Stimulated activated CD8-positive, alpha-beta memory T cell treated with anti-CD3 and anti-CD28 coated beads, Interleukin-12 subunit alpha, Interleukin-12 subunit beta, amount 100 ng/mL, for 1 hour (primary cell): ENCODE results near the gene NRIP3.
"Not testable (repeated sequence)": the region's sequence is repeated elsewhere in the genome, so short reads cannot be mapped to it uniquely, and the experiment has no call there.

ENCODE experiments used
- DNase-seq: peaks from one replicate; pipeline ENCODE4 v3.0.0-alpha.2; 2020; ENCODE audit warnings: low read depth

The NRIP3 gene

GRCh38 chr11:9016916-9017642 is 13.3 kb upstream of the NRIP3 start:
- DNase-seq, result no peak

- no peak for DNase-seq
These were observed 11.9 kb upstream of the NRIP3 start for GRCh38 chr11:9015677-9016076.

- DNase-seq, result no peak
These were observed 11.0 kb upstream of the NRIP3 start for GRCh38 chr11:9014826-9015225.

GRCh38 chr11:9013373-9013772 is 9.6 kb upstream of the NRIP3 start:
- DNase-seq, result no peak

- DNase-seq, result not testable (repeated sequence)
These were observed 5.7 kb upstream of the NRIP3 start for GRCh38 chr11:9009538-9009937.

GRCh38 chr11:9008661-9009060 is 4.9 kb upstream of the NRIP3 start:
- DNase-seq, result no peak

- DNase-seq, result no peak
These were observed 4.3 kb upstream of the NRIP3 start for GRCh38 chr11:9008011-9008550.

GRCh38 chr11:9005087-9005486 is 1.3 kb upstream of the NRIP3 start:
- no peak for DNase-seq

- DNase-seq, result no peak
These were observed 554 bp upstream of the NRIP3 start for GRCh38 chr11:9004183-9004926.

- no peak for DNase-seq
These were observed 755 bp downstream of the NRIP3 start for GRCh38 chr11:9002920-9003572.

GRCh38 chr11:9001736-9002135 is 2.1 kb downstream of the NRIP3 start:
- no peak for DNase-seq

GRCh38 chr11:8998017-8998416 is 5.8 kb downstream of the NRIP3 start:
- no peak for DNase-seq

- DNase-seq, result no peak
These were observed 6.3 kb downstream of the NRIP3 start for GRCh38 chr11:8997451-8997850.

- DNase-seq, result no peak
These were observed 14.3 kb downstream of the NRIP3 start for GRCh38 chr11:8989453-8989852.

- no peak for DNase-seq
These were observed 15.2 kb downstream of the NRIP3 start for GRCh38 chr11:8988329-8989234.

- no peak for DNase-seq
These were observed 16.4 kb downstream of the NRIP3 start for GRCh38 chr11:8987446-8987845.

- DNase-seq, result not testable (repeated sequence)
These were observed 17.0 kb downstream of the NRIP3 start for GRCh38 chr11:8986772-8987171.

- no peak for DNase-seq
These were observed 18.3 kb downstream of the NRIP3 start for GRCh38 chr11:8985462-8985861.

- DNase-seq, result no peak
These were observed 20.2 kb downstream of the NRIP3 start for GRCh38 chr11:8983552-8983951.

GRCh38 chr11:8980485-8980884 is 23.3 kb downstream of the NRIP3 start:
- no peak for DNase-seq

GRCh38 chr11:8979365-8979764 is 24.4 kb downstream of the NRIP3 start:
- not testable (repeated sequence) for DNase-seq

GRCh38 chr11:8973121-8973520 is 30.7 kb downstream of the NRIP3 start:
- DNase-seq, result no peak
